ENCODE measurements around the gene TMEM158. TPM values are rescaled to one million over a fixed set of nuclear protein-coding genes. Genes with fewer than 3 reads are reported as not detected.

The TMEM158 gene
- total RNA-seq, 5 donors from 2014 or later (not counting 1 experiment from before 2014, with no cell fraction given) = 0.13 to 0.26 (median 0.16) TPM

DNA sequence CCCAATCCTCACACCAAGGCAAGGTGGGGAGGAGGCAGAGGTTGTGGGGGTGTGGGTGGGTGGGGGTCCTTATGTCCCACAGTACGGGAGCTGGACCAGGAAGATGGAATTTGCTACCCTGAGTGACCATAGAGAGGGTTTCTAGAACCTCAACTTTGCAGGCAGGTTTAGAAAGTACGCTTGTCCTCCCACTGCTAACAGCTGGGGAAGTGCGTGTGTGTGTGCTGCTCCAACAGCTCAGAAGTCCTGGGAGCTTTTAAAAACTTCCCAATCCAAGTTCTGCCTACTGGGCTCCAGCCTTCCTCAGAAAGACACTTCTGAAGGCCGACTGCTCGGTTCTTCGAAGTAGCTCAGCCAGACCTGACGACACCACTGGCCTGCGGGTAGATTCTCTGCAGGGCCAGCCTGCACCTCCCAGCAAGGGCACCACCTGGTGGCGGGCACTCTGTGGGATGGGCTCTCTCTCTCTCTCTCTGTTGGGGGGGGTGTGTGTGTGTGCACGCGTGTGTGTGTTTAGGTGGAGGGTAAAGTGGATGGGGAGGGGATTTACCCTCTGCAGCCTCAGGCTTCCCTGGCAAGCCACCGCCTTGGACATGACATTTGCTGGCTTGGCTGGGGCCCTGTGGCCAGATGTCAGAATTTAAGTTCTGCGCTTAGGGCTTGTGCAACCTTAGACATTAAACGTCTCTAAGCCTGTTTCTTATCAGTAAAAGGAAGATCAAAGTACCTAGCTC, 15.6 kb downstream of the TMEM158 start:
- no peaks in the 10 kb centered on the region for H3K9me3 Mint-ChIP-seq
- H3K4me1 Mint-ChIP-seq = peaks cover 16 to 20% (median 16%) of the 10 kb centered on the region in 3 donors
- peaks cover 0 to 39% of the 10 kb centered on the region in 2 experiments for H3K27me3 ChIP-seq (replicated peaks in 1 of 2; ENCODE audit: control insufficient read depth in 2 of 2, extremely low read depth in 1 of 2, insufficient read depth in 2 of 2, low read length in 1 of 2)
- H3K4me1 ChIP-seq (ENCODE audit: control insufficient read depth in 1 of 2, extremely low read depth in 1 of 2, insufficient read depth in 2 of 2, low read length in 2 of 2) = peaks cover 0 to 20% of the 10 kb centered on the region in 2 experiments
- no peaks in the 10 kb centered on the region for H3K36me3 Mint-ChIP-seq
- WGBS (ENCODE audit: insufficient coverage) = 15% methylated on average over 9 of the region's 14 CpGs
- ChIA-PET POLR2A (interaction anchor here in 1 of 2 donors (0.6 kb wide), 1 partner anchor 1341 kb away, joined by 3 read pairs; no protein-coding TSS in a partner anchor), CTCF (interaction anchor here (0.6 to 6.3 kb wide), 18 partner anchors 12 to 970 kb away, joined by 3 to 119 read pairs (median 4); no protein-coding TSS in a partner anchor)
- ATAC-seq (replicated peaks in 1 of 4) = peak; percentile 90 to 99 (median 92)
- no peak overlapping the region for H3K4me3 ChIP-seq (ENCODE audit: control insufficient read depth in 1 of 2, extremely low read depth in 1 of 2, low read length in 1 of 2)
- H3K27me3 Mint-ChIP-seq = peaks cover 0 to 16% of the 10 kb centered on the region in 2 donors
- no peaks in the 10 kb centered on the region for H3K36me3 ChIP-seq (ENCODE audit: control insufficient read depth in 2 of 2, extremely low read depth in 1 of 2, insufficient read depth in 1 of 2, low read length in 1 of 2)
- no peaks in the 10 kb centered on the region for H3K9me3 ChIP-seq
- peak; percentile 53 to 86 (median 76) for DNase-seq
- H3K4me3 Mint-ChIP-seq = peak overlapping the region in 1 of 3 donors; percentile 21
- H3K27ac ChIP-seq (ENCODE audit: low read length) = no peak overlapping the region
- H3K27ac Mint-ChIP-seq = peak overlapping the region in 1 of 2 donors; percentile 3

DNA sequence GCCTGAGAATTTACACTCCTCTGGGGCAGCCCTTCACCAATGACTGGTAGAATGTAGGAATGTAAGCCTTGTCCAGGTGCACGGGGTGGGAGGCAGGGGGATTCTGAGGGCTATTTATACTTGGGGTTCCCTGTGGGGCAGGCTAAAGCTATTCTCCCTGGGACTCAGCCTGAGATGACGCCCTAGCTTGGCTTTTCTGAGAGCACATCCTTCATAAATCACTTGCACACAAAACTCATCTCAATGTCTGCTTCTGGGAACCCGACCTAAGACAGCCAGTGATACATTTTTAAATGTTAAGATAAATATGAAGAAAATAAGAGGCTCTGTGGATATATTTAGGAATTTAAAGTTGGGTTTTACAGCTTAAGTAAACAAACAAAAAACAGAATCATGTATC, 16.6 kb downstream of the TMEM158 start:
- H3K27ac ChIP-seq (ENCODE audit: low read length) = no peak overlapping the region
- POLR2A ChIA-PET = no interaction called here
- peaks cover 0 to 38% of the 10 kb centered on the region in 2 experiments for H3K27me3 ChIP-seq (replicated peaks in 1 of 2; ENCODE audit: control insufficient read depth in 2 of 2, extremely low read depth in 1 of 2, insufficient read depth in 2 of 2, low read length in 1 of 2)
- H3K4me1 Mint-ChIP-seq = peaks cover 16 to 20% (median 16%) of the 10 kb centered on the region in 3 donors
- H3K4me1 ChIP-seq (ENCODE audit: control insufficient read depth in 1 of 2, extremely low read depth in 1 of 2, insufficient read depth in 2 of 2, low read length in 2 of 2) = peaks cover 0 to 20% of the 10 kb centered on the region in 2 experiments
- 83% methylated on average over 1 of the region's 3 CpGs for WGBS (ENCODE audit: insufficient coverage)
- H3K4me3 Mint-ChIP-seq = no peak overlapping the region
- ATAC-seq (replicated peaks in 1 of 4) = no peak
- H3K36me3 ChIP-seq (ENCODE audit: control insufficient read depth in 2 of 2, extremely low read depth in 1 of 2, insufficient read depth in 1 of 2, low read length in 1 of 2) = no peaks in the 10 kb centered on the region
- H3K9me3 ChIP-seq = no peaks in the 10 kb centered on the region
- CTCF ChIA-PET = interaction anchor here (0.6 to 6.3 kb wide), 14 partner anchors 42 to 448 kb away, joined by 3 to 119 read pairs (median 4); no protein-coding TSS in a partner anchor
- H3K4me3 ChIP-seq (ENCODE audit: control insufficient read depth in 1 of 2, extremely low read depth in 1 of 2, low read length in 1 of 2) = no peak overlapping the region
- no peaks in the 10 kb centered on the region for H3K9me3 Mint-ChIP-seq
- peaks cover 0 to 17% of the 10 kb centered on the region in 2 donors for H3K27me3 Mint-ChIP-seq
- no peaks in the 10 kb centered on the region for H3K36me3 Mint-ChIP-seq
- no peak for DNase-seq
- no peak overlapping the region for H3K27ac Mint-ChIP-seq

DNA sequence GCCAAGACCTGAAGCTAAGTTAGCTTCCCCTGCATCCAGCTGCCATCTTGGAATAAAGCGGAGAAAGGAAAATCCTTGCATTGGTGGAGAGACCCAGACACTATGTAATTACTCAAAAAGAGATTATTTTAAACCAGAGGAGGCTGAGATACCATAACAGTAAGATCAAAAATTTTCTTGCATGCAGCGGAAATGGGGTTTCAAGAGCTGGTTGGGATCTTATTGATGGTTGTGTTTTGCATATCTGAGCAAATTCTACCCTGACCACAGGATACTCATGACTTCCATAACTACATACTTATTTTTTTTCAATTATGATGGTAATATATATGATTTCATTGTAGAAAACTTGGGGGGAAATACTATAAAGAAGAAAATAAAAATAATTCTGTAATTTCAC, 17.5 kb downstream of the TMEM158 start:
- Mint-ChIP-seq H3K4me3 (peak overlapping the region in 1 of 3 donors; percentile 61), H3K27me3 (peaks cover 0 to 17% of the 10 kb centered on the region in 2 donors), H3K9me3 (no peaks in the 10 kb centered on the region), H3K27ac (no peak overlapping the region), H3K36me3 (no peaks in the 10 kb centered on the region), H3K4me1 (peaks cover 16 to 20% (median 16%) of the 10 kb centered on the region in 3 donors)
- H3K27me3 ChIP-seq (replicated peaks in 1 of 2; ENCODE audit: control insufficient read depth in 2 of 2, extremely low read depth in 1 of 2, insufficient read depth in 2 of 2, low read length in 1 of 2) = peaks cover 0 to 38% of the 10 kb centered on the region in 2 experiments
- ChIA-PET CTCF (interaction anchor here (0.5 to 6.3 kb wide), 7 partner anchors 14 to 172 kb away, joined by 3 to 119 read pairs (median 3); no protein-coding TSS in a partner anchor), POLR2A (interaction anchor here (0.6 to 0.7 kb wide), 2 partner anchors 54 to 288 kb away, joined by 3 to 8 read pairs; no protein-coding TSS in a partner anchor)
- ATAC-seq (replicated peaks in 1 of 4) (peak in 3 of 4 experiments; percentile 45 to 53 (median 47)), DNase-seq (peak in 1 of 35 experiments; percentile 16)
- no peaks in the 10 kb centered on the region for H3K9me3 ChIP-seq
- H3K4me1 ChIP-seq (ENCODE audit: control insufficient read depth in 1 of 2, extremely low read depth in 1 of 2, insufficient read depth in 2 of 2, low read length in 2 of 2) = peaks cover 0 to 20% of the 10 kb centered on the region in 2 experiments
- WGBS (ENCODE audit: insufficient coverage) = no CpG with 5 or more reads among the region's 2 CpGs
- no peak overlapping the region for H3K4me3 ChIP-seq (ENCODE audit: control insufficient read depth in 1 of 2, extremely low read depth in 1 of 2, low read length in 1 of 2)
- no peaks in the 10 kb centered on the region for H3K36me3 ChIP-seq (ENCODE audit: control insufficient read depth in 2 of 2, extremely low read depth in 1 of 2, insufficient read depth in 1 of 2, low read length in 1 of 2)
- no peak overlapping the region for H3K27ac ChIP-seq (ENCODE audit: low read length)

DNA sequence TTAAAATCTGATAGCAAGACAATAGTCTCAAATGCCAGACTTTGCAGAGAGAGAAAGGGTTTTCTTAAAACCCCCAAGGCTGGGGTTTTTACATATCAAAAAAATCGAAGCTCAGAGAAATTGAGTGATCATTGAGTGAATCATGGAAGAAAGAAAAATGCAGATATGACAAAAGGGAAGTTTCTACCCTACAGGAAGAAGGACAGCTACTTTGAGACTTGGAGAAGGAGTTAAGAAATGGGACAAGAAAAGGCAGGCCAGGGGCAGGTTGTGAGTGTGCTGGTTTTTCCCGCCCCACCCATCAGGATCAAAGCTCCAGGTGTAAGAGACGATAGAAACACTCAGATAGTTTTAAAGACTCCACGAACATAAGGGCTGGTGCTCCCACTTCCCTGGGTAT, 18.6 kb downstream of the TMEM158 start:
- DNase-seq = no peak
- ChIA-PET CTCF (interaction anchor here (0.5 to 6.3 kb wide), 4 partner anchors 165 to 449 kb away, joined by 3 to 119 read pairs (median 38); no protein-coding TSS in a partner anchor), POLR2A (interaction anchor here in 1 of 2 donors (0.6 kb wide), 1 partner anchor 287 kb away, joined by 5 read pairs; no protein-coding TSS in a partner anchor)
- H3K36me3 Mint-ChIP-seq = no peaks in the 10 kb centered on the region
- H3K4me3 ChIP-seq (ENCODE audit: control insufficient read depth in 1 of 2, extremely low read depth in 1 of 2, low read length in 1 of 2) = no peak overlapping the region
- WGBS (ENCODE audit: insufficient coverage) = 82% methylated on average over 2 of the region's 4 CpGs
- H3K36me3 ChIP-seq (ENCODE audit: control insufficient read depth in 2 of 2, extremely low read depth in 1 of 2, insufficient read depth in 1 of 2, low read length in 1 of 2) = no peaks in the 10 kb centered on the region
- no peaks in the 10 kb centered on the region for H3K9me3 Mint-ChIP-seq
- H3K27ac ChIP-seq (ENCODE audit: low read length) = no peak overlapping the region
- peaks cover 0 to 20% of the 10 kb centered on the region in 2 experiments for H3K4me1 ChIP-seq (ENCODE audit: control insufficient read depth in 1 of 2, extremely low read depth in 1 of 2, insufficient read depth in 2 of 2, low read length in 2 of 2)
- no peak overlapping the region for H3K4me3 Mint-ChIP-seq
- peaks cover 16 to 20% (median 16%) of the 10 kb centered on the region in 3 donors for H3K4me1 Mint-ChIP-seq
- H3K27me3 Mint-ChIP-seq = peaks cover 0 to 17% of the 10 kb centered on the region in 2 donors
- peaks cover 0 to 31% of the 10 kb centered on the region in 2 experiments for H3K27me3 ChIP-seq (replicated peaks in 1 of 2; ENCODE audit: control insufficient read depth in 2 of 2, extremely low read depth in 1 of 2, insufficient read depth in 2 of 2, low read length in 1 of 2)
- H3K27ac Mint-ChIP-seq = no peak overlapping the region
- ATAC-seq (replicated peaks in 1 of 4) = no peak
- no peaks in the 10 kb centered on the region for H3K9me3 ChIP-seq

DNA sequence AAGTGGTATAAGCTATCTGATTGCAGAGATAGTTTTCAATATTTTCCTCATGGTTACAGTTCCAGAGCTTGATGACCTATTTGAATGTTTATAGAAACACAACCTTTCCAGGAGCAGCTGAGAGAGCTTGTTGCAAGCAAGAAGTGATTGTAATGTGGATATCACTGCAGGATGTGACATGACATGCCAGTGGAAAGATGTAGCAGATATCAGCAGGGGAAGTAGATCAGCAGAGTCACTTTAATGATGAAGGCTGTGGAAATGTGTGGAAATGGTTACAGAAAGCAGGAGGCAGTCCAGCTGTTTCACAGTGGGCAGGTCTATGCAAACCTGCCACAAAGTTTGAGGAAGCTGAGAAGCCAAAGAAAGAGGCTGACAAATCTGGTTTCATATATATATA, 21.0 kb downstream of the TMEM158 start:
- Mint-ChIP-seq H3K36me3 (no peaks in the 10 kb centered on the region), H3K4me1 (peaks cover 7 to 15% (median 11%) of the 10 kb centered on the region in 3 donors), H3K27me3 (peaks cover 3 to 9% of the 10 kb centered on the region in 2 donors), H3K9me3 (no peaks in the 10 kb centered on the region), H3K27ac (no peak overlapping the region), H3K4me3 (no peak overlapping the region)
- DNase-seq (no peak), ATAC-seq (replicated peaks in 1 of 4) (no peak)
- ChIA-PET POLR2A (no interaction called here), CTCF (interaction anchor here in 1 of 2 donors (1.0 kb wide), 1 partner anchor 165 kb away, joined by 3 read pairs; no protein-coding TSS in a partner anchor)
- Histone ChIP-seq H3K36me3 (ENCODE audit: control insufficient read depth in 2 of 2, extremely low read depth in 1 of 2, insufficient read depth in 1 of 2, low read length in 1 of 2) (no peaks in the 10 kb centered on the region), H3K27me3 (replicated peaks in 1 of 2; ENCODE audit: control insufficient read depth in 2 of 2, extremely low read depth in 1 of 2, insufficient read depth in 2 of 2, low read length in 1 of 2) (peaks cover 0 to 10% of the 10 kb centered on the region in 2 experiments), H3K4me1 (ENCODE audit: control insufficient read depth in 1 of 2, extremely low read depth in 1 of 2, insufficient read depth in 2 of 2, low read length in 2 of 2) (peaks cover 0 to 14% of the 10 kb centered on the region in 2 experiments), H3K27ac (ENCODE audit: low read length) (no peak overlapping the region), H3K9me3 (no peaks in the 10 kb centered on the region), H3K4me3 (ENCODE audit: control insufficient read depth in 1 of 2, extremely low read depth in 1 of 2, low read length in 1 of 2) (no peak overlapping the region)

DNA sequence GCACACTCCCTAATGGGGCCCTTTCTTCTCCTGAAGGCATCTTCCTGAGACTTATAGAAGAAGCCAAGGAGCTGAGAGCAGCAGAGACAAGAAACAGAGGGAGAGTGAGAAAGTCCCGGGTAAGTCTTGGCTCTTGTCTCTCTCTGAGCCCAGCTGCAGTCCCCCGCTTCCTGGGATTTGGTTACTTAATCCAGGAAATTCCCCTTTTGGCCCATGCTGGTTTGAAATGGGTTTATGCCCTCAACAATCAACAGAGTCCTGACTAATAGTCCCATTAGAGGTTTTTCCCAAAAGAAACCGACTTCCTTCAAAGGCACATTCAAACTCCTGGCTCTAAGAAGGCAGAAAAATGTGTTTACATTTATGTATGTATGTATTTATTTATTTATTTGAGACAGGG, 22.0 kb downstream of the TMEM158 start:
- ChIA-PET CTCF (interaction anchor here in 1 of 2 donors (1.1 kb wide), 1 partner anchor 163 kb away, joined by 3 read pairs; no protein-coding TSS in a partner anchor), POLR2A (no interaction called here)
- Mint-ChIP-seq H3K9me3 (no peaks in the 10 kb centered on the region), H3K4me1 (peaks cover 7 to 15% (median 11%) of the 10 kb centered on the region in 3 donors), H3K4me3 (no peak overlapping the region), H3K36me3 (no peaks in the 10 kb centered on the region), H3K27me3 (peaks cover 7 to 9% of the 10 kb centered on the region in 2 donors), H3K27ac (no peak overlapping the region)
- no peaks in the 10 kb centered on the region for H3K9me3 ChIP-seq
- no CpG with 5 or more reads among the region's 3 CpGs for WGBS (ENCODE audit: insufficient coverage)
- peaks cover 0 to 2% of the 10 kb centered on the region in 2 experiments for H3K27me3 ChIP-seq (replicated peaks in 1 of 2; ENCODE audit: control insufficient read depth in 2 of 2, extremely low read depth in 1 of 2, insufficient read depth in 2 of 2, low read length in 1 of 2)
- ATAC-seq (replicated peaks in 1 of 4) (no peak), DNase-seq (no peak)
- peaks cover 0 to 9% of the 10 kb centered on the region in 2 experiments for H3K4me1 ChIP-seq (ENCODE audit: control insufficient read depth in 1 of 2, extremely low read depth in 1 of 2, insufficient read depth in 2 of 2, low read length in 2 of 2)
- no peaks in the 10 kb centered on the region for H3K36me3 ChIP-seq (ENCODE audit: control insufficient read depth in 2 of 2, extremely low read depth in 1 of 2, insufficient read depth in 1 of 2, low read length in 1 of 2)
- no peak overlapping the region for H3K27ac ChIP-seq (ENCODE audit: low read length)
- H3K4me3 ChIP-seq (ENCODE audit: control insufficient read depth in 1 of 2, extremely low read depth in 1 of 2, low read length in 1 of 2) = no peak overlapping the region
